ENCODE data around the gene EML6. TPM values are rescaled to one million over a fixed set of nuclear protein-coding genes. Genes with fewer than 3 reads are reported as not detected.

EML6 gene
- total and polyA plus RNA-seq, 2 of the 8 experiments (the other 6 are each of a cell fraction or from before 2014, with no cell fraction given) = 1.2 to 1.6 TPM

DNA sequence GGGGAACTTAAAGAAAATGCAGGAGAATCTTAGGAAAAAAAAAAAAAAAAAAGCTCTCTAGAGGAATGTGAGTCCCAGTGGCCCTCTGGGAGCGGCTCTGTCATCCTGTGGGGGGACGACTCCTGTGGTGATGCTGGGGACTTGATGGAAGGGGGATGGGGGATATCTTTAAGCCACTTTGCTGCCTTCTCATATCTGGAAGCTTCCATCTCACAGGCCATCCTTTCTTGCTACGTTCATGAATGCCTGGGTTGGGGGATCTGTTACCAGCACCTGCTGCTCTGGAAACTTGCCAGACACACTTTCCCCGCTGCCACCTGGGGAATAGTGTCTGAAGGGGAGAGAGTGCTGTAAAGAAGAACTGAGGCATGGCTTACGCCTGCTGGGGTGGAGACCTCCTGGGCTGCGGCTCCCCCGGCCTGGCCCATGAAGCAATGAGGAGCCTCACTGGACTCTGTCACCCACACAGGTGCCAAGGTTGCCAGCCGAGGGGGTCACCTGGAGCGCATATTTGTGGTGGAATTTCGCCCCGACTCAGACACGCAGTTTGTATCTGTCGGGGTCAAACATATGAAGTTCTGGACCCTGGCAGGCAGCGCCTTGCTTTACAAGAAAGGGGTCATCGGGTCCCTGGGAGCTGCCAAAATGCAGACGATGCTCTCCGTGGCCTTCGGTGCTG lies 234.0 kb downstream of the EML6 start:
- Histone ChIP-seq H4K8ac (ENCODE audit: extremely low read depth, insufficient read depth, low read length) (no peak overlapping the region), H2BK20ac (ENCODE audit: low read length) (no peak overlapping the region), H4K20me1 (replicated peaks in 1 of 2; ENCODE audit: control insufficient read depth in 1 of 2, insufficient read depth in 2 of 2, low read length in 2 of 2) (peaks cover 0 to 2% of the 10 kb centered on the region in 2 experiments), H3K79me1 (ENCODE audit: low read depth, low read length) (no peaks in the 10 kb centered on the region), H3K23me2 (ENCODE audit: low read depth, low read length) (no peaks in the 10 kb centered on the region), H3K4ac (replicated peaks; ENCODE audit: insufficient read length, low read depth, low read length) (no peak overlapping the region), H3K4me1 (replicated peaks in 1 of 4; ENCODE audit: control insufficient read depth in 3 of 4, insufficient read depth in 4 of 4, low read length in 3 of 4) (peaks cover 2 to 7% (median 4%) of the 10 kb centered on the region in 4 experiments; a peak in 4 of 7 replicates), H3K14ac (ENCODE audit: insufficient read length) (no peak overlapping the region), H3K4me2 (ENCODE audit: insufficient read depth in 1 of 2, low read depth in 2 of 2, low read length in 2 of 2) (no peak overlapping the region), H3K9ac (replicated peaks in 1 of 4; ENCODE audit: extremely low read depth in 1 of 4, low read depth in 3 of 4, low read length in 3 of 4) (no peak overlapping the region; a peak in 1 of 7 replicates), H2BK120ac (replicated peaks; ENCODE audit: low read depth, low read length) (no peak overlapping the region), H2BK5ac (ENCODE audit: low read depth, low read length) (no peak overlapping the region), H3K9me3 (ENCODE audit: insufficient read depth in 2 of 2, low read depth in 1 of 2, low read length in 1 of 2) (no peaks in the 10 kb centered on the region), H3K56ac (replicated peaks; ENCODE audit: insufficient read length, low read depth, low read length) (no peak overlapping the region), H3K79me2 (ENCODE audit: control insufficient read depth in 1 of 2, insufficient read depth in 2 of 2, low read length in 2 of 2) (no peaks in the 10 kb centered on the region), H3K27ac (ENCODE audit: low read depth, low read length) (no peak overlapping the region), H4K5ac (ENCODE audit: insufficient read length, low read depth, low read length) (no peak overlapping the region), H3K4me3 (ENCODE audit: extremely low read depth in 1 of 4, insufficient read depth in 2 of 4, low read depth in 3 of 4, low read length in 4 of 4) (no peak overlapping the region), H3K18ac (ENCODE audit: extremely low read depth, low read length) (no peak overlapping the region), H3K27me3 (replicated peaks in 1 of 4; ENCODE audit: control insufficient read depth in 3 of 4, extremely low read depth in 1 of 4, insufficient read depth in 3 of 4, low read length in 3 of 4) (no peaks in the 10 kb centered on the region), H2BK12ac (ENCODE audit: low read depth, low read length) (0 out of 2 replicates have a peak overlapping the region, but pooled peaks have one; percentile 33), H2AFZ (ENCODE audit: low read length) (no peak overlapping the region), H3K23ac (ENCODE audit: insufficient read length) (no peak overlapping the region), H2BK15ac (ENCODE audit: low read length) (no peak overlapping the region), H2AK5ac (ENCODE audit: low read depth, low read length) (no peak overlapping the region), H3K36me3 (ENCODE audit: control insufficient read depth in 2 of 4, insufficient read depth in 4 of 4, low read length in 3 of 4) (no peaks in the 10 kb centered on the region), H4K91ac (replicated peaks; ENCODE audit: insufficient read length, low read length) (no peak overlapping the region)
- DNase-seq (ENCODE audit: low read depth in 1 of 2, low spot score in 2 of 2) (no peak), FAIRE-seq (no peak)
- ChIA-PET POLR2A (ENCODE audit: partially characterized antibody) (no interaction called here), CTCF (ENCODE audit: partially characterized antibody) (interaction anchor here (0.7 to 1.2 kb wide), 5 partner anchors 57 to 627 kb away, joined by 3 to 4 read pairs (median 3); no protein-coding TSS in a partner anchor)
- TF ChIP-seq TEAD4 (IDR thresholded peaks at IDR 0.05; ENCODE audit: low read depth, low read length) (0 out of 2 replicates have a peak, but pooled peaks have one; percentile 8), JUN (IDR thresholded peaks at IDR 0.05; ENCODE audit: low read depth, low read length) (no peak), ZNF274 (IDR thresholded peaks at IDR 0.05; ENCODE audit: borderline replicate concordance, extremely low read depth, low read length) (no peak), SIN3A (conservative IDR thresholded peaks at IDR 0.05 in 1 of 2, IDR thresholded peaks at IDR 0.05 in 1 of 2; ENCODE audit: low read depth in 1 of 2, low read length in 2 of 2) (no peak)
- 89% methylated on average over 18 of the region's 18 CpGs; no CpG with 5 or more reads in 1 of the 2 experiments for WGBS, 2 experiments (ENCODE audit: extremely low coverage in 1 of 2, insufficient coverage in 1 of 2, insufficient read length in 1 of 2, insufficient replicate concordance in 2 of 2, low coverage in 1 of 2, low lambda C conversion rate in 2 of 2, missing lambda C conversion rate in 1 of 2)
